Glomerular visceral epithelial cell (primary cell): ENCODE results near the gene RPS10.
"Not testable (repeated sequence)": the region's sequence is repeated elsewhere in the genome, so short reads cannot be mapped to it uniquely, and the experiment has no call there.

Experiments used
- DNase-seq: peaks from one replicate; pipeline ENCODE4 v3.0.0-alpha.2; 2016; ENCODE audit errors: extremely low spot score

RPS10 gene

DNA sequence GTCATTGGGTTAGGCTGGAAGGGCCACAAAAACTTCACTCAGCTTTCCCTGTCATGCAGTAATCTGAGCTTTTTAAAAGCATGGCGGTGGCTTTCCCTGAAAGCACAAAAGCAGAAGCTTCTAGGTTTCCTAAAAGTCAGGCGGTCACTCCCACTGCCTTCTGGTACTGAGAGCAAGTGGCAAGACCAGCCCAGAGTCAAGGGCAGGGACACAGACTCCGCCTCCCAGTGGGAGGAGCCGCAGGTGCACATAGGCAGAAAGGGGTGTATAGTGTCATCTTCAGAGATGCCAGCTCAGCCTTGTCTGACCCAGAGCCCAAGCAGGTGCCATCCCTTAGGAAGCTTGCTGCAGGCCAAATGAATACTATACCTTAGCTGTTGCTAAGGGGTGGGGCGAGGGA is 22.0 kb upstream of the RPS10 start:
- no peak for DNase-seq

DNA sequence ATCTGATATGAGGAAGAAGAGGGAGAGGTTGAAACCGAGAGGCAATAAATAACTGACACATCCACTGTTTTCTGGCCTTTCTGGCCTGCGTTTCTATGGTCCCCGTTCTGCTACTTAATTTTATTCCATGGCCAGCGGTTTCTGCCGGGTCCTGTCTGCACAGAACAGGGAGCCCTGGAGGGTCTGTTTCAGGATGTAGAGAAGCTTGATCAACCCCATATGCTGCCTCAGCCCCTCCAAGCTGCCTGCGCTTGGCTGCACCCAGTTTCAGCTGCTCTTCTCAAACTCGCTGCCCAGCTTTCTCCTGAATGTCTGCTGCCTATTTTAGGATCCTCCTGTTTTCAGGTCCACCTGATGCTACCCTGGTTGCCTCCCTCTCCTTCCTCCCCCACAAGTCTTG is 21.5 kb upstream of the RPS10 start:
- no peak for DNase-seq

DNA sequence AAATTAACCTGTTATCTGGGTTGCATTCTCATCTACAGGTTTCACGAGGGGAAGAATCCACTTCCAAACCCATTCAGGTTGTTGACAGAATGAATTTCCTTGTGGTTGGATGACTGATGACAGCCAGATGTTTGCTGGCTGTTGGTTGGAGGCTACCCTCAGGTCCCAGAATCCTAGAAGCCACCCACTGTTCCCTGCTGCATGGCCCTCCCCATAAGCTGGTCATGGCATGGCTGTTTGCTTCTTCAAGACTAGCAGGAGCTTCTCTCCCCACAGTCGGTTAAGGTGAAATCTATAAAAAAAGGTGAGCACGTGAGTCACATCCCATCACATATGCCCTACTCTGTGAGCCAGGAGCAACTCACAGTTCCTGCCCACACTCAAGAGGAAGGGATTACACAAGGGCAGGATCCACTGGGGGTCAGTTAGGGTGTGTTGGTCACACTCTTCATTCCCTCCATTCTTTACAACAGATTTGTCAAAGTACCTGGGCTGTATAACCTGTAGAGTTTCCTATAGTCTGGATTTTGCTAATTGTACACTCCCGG is 19.5 kb upstream of the RPS10 start:
- DNase-seq: no peak

DNA sequence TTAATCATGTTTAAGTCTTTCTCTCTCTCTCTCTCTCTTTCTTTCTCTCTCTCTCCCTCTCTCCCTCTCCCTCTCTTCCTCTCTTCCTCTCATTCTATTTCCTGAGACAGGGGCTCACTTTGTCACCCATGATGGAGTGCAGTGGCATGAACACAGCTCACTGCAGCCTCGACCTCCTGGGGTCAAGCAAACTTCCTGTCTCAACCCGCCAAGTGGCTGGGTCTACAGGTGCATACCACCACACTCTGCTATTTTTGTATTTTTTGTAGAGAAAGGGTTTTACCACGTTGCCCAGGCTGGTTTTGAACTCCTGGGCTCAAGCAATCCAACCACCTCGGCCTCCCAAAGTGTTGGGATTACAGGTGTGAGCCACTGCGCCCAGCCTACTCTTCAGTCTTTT is 15.7 kb upstream of the RPS10 start:
- DNase-seq: no peak

DNA sequence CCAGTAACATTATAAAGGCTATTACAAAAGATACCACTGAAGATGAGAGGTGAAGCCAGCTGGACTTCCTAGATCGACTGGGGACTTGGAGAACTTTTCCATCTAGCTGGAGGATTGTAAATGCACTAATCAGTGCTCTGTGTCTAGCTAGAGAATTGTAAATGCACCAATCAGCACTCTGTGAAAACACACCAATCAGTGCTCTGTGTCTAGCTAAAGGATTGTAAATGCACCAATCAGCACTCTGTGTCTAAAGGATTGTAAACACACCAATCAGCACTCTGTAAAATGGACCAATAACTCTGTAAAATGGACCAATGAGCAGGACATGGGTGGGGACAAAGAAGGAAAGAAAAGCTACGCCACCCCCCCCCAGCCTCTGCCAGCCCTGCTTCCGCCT is 13.6 kb upstream of the RPS10 start:
- no peak for DNase-seq

DNA sequence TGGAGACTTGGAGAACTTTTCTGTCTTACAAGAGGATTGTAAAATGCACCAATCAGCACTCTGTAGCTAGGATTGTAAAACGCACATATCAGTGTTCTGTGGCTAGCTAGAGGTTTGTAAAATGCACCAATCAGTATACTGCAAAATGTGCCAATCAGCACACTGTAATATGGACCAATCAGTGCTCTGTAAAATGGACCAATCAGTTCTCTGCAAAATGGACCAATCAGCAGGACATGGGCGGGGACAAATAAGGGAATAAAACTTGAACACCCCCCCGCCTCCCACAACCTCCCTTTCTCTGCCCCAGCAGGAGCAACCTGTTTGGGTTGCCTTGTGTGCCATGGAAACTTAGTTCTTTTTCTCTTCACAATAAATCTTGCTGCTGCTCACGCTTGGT is 12.8 kb upstream of the RPS10 start:
- no peak for DNase-seq

DNA sequence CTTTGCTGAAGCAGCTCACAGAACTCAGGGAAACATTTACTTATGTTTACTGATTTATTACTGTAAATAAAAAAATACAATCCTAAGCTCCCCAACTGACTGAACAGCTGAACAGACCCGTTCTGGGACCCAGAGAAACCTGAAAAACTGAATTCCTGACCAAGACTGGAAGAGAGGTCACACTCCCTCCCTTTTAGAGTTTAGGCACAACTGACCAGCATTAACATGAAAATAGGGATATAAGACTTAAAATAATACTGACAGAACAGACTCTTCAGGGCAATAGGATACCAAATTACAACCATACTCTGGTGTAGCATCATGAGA is 11.7 kb upstream of the RPS10 start:
- DNase-seq: no peak

DNA sequence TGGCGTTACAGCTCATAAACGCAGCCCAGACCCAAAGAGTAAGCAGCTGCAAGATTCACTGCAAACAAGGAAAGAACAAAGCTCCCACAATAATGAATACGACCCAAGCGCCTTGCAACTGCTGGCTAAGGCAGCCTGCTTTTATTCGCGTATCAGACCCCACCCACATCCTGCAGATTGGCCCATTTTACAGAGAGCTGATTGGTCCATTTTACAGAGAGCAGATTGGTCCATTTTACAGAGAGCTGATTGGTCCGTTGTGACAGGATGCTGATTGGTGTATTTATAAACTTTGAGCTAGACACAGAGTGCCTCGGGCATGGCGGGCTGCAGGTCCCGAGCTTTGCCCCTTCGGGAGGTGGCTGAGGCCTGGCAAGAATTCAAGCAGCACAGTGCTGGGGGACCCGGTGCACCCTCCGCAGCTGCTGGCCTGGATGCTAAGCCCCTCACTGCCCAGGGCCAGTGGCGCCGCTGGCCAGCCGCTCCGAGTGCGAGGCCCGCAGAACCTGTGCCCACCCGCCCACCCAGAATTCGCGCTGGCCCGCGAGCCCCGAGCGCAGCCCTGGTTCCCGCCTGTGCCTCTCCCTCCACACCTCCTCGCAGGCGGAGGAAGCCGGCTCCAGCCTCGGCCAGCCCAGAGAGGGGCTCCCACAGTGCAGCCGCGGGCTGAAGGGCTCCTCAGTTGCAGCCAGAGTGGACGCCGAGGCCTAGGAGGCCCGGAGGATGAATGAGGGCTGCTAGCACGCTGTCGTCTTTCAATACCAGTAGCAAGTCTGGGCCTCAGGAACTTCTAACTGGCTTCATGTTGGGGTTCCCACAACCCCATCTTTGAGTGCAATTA is 11.2 kb upstream of the RPS10 start:
- no peak for DNase-seq

DNA sequence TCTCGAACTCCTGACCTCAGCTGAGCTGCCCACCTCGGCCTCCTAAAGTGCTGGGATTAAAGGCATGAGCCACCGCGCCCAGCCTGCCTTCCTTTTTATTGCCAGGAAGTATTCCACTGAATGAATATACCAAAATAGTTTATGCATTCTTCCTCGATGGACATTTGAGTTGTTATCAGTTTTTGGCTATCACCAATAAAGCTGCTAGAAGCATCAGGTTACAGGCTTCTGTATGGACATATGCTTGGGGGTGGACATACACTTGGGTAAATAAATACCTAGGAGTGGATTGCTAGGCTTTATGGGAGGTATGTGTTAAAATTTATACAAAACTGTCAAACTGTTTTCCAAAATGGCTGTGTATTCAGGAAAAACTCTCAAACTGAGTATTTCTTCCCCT is 10.0 kb upstream of the RPS10 start:
- no peak for DNase-seq

DNA sequence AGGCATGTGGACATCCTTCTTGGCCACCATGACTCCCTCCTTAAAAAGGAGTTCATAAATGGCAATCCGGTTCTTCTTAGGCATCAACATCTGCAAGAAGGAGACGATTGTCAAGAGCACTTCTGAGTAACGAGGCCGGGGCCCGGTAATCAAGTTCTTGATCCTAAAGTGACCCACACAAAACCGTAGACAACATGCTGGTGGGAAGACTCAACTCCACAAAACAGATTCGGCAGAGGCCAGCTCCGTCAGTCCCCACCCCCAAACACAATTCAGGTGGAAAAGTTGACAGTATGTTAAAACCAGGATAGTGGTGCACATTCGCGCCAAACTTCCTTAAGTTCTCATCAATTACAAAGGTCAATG is 754 bp downstream of the RPS10 start:
- DNase-seq: no peak

DNA sequence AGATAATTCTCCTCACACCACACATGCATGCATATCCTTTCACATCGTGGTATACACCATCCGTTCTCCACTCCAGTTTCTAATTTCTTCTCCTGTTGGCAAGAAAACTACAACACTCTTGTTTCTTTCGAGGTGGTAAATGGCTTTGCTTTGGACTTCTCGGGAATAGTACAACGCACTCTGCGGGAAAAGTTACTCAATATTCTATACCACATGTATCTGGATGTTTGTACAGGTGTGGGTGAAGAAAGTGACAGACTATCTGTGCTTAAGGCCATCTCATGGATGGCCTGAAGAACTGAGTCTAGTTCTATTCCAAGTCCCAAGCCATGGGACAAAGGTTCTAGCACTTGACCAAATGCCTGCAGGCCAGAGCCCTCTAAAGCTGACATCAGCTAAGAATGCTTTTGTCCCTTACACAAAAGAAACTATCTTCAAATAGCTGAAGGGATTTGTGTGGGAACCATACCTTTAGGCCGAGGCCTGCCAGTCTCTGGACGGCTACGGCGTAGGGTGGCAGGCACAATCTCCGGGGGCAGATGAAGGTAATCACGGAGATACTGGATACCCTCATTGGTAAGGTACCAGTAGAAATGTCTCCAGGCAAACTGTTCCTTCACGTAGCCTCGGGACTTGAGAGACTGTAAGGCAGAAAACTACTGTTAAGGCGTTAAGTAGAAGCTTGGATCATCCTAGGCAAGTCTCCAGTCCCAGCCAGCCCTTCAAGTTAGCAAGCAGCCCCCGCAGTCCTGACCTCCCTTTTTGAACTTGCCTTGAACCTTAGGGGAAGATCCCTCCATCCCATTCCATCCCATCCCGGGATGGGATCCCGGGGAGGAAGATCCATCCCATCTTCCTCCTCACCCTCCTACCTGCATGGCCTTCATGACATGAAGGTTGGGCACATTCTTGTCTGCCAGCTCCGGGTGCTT is 1.4 kb downstream of the RPS10 start:
- no peak for DNase-seq

DNA sequence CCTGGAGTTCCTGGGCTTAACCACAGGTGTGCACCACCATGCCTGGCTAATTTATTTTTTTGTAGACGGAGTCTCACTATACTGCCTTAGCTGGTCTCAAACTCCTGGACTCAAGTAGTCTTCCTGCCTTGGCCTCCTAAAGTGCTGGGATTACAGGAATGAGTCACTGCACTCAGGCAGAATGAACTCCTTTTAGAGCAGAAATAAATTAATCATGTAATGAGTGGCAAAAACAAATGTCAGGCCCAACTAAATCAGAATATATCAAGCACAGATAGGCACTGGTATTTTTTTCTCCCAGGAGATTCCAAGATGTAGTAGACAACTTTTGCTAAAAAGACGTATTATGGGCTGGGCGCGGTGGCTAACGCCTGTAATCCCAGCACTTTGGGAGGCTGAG is 2.6 kb downstream of the RPS10 start:
- no peak for DNase-seq

DNA sequence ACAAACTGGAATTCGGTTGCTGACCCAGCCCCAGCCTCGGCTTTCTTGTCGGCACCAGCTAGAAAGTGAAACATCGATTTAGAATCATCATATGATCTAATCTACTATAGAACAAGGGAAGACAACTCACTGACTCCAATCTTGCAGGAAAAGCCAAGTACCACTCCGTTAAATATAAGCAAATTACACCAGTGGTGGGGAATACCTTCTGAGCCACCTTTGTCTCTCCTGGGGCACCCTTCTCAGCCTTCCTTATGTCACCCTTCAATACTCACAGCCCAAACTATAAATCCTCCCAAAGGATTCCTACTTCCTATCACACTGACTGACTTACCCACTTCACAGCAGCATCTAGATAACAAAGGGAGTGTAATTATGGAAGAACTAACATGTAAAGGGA is 7.5 kb downstream of the RPS10 start:
- DNase-seq: no peak

DNA sequence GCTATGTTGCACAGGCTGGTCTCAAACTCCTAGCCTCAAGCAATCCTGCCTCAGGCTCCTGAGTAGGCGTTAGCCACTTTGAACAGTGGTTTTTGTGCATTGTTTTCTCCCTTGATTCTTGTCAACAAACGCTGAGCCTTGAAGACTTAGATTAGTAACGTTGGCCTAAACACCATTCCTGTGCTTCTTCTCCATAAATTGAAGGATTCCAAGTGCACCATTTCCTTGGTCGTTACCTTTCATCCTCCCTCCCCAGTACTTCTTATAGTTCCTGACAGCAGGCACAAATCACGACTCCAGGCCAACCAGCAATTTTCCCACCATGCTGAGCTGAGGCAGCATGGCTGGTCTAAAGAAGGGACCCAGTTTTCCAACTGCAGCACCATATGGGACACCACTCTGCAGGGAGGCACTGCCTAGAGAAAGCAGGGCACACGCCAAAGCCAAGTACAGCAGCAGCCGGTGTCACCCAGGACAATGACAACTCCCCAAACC is 8.9 kb downstream of the RPS10 start:
- no peak for DNase-seq

DNA sequence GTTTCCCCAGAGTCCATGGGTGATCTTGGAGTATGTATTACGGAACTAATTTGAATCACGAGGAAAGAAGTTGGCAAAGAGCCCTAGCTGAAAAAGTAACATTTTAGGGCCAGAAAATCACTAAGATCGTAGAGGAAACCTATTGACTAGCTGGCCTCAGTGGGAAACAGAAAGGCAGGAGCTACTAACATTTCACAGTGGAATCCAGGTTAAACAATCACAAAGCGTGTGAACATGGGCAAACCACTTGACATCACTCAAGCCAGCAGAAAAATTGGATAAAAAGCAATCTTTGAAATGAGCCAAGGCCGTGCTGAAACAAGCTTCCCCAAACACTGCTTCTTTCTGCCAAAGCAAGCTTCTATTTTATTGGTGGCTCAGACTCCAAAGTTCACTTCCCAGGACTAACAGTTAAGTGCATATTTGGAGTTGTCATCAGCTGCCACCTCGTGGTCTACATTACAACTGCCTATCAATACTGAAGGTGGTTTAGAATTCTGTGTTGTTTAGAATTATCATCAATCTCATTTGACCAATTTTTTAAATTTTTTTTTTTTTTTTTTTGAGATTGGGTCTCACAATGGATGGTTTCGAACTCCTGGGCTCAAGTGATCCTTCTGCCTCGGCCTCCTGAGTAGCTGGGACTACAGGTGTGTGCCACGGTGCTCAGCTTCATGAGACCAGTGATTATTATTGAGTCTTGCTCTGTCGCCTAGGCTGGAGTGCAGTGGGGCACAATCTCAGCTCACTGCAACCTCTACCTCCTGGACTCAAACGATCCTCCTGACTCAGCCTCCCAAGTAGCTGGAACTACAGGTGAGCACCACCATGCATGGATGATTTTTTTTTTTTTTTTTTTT is 10.6 kb downstream of the RPS10 start:
- peak; percentile 64 for DNase-seq

DNA sequence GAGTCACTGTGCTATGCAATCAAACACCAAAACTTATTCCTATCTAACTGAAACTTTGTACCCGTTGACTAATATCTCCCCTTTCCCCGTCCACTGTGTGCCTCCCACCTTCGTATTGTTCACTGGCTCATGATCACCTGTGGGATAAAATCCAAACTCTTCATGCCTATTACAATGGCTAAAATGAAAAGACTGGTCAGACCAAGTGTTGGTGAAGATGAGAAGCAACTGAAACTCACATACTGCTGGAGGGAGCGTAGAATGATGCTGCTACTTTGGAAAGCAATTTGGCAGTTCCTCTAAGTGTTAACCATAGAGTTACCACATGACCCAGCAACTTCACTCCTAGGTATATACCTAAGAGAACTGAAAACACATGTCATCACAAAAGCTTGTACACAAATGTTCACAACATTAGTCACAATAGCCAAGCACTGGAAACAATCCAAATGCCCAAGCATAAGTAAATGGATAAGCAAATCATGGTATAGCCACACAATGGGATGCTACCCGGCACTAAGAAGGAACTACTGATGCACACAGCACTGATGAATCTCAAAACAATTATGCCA is 13.1 kb downstream of the RPS10 start:
- DNase-seq: peak; percentile 25

DNA sequence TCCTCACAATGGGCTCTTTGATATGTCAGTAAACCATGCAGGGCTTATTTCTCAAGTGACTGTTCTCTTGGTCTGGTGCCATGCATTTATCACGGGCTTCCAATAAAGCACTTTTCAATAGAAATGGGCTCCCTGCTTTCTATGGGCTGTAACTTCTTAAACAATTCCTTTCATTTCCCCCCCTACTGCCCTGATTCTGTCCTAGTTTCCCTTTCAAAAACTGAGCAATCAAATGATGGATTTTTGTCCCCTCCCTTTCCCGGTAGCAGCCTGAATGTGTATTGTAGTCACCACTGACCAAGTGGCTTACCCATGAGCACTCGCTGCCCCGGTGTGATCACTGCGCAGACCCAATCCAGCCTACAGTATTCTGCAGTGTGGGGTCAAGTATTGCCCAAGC is 13.9 kb downstream of the RPS10 start:
- DNase-seq: no peak

DNA sequence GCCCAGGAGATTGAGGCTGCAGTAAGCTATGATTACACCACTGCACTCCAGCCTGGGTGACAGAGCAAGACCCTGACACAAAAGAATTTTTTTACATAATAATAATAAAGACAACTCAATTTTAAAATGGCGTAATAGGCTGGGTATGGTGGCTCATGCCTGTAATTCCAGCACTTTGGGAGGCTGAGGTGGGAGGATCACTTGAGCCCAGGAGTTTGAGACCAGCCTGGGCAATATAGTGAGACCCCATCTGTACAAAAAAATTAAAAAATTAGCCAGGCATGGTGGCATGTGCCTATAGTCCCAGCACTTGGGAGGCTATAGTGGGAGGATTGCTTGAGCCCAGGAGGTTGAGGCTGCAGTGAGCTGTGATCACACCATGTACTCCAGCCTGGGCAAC is 18.0 kb downstream of the RPS10 start:
- DNase-seq: not testable (repeated sequence)

DNA sequence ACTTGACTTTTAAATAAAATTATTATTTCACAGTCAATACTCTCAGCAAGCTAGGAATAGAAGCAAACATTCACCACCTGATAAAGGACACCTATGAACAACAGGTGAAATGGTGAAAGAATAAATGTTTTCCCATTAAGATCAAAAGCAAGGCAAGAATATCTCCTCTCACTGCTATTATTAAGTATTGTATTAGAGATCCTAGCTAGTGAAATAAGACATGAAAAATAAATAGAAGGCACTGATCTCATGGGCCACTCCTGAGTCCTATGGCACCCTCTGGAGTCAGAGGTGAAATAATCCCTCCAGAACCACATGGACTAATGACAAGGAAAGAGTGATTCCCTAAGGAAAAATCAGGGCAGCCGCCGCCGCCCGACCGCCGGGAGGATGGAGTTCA is 29.4 kb downstream of the RPS10 start:
- DNase-seq: no peak

DNA sequence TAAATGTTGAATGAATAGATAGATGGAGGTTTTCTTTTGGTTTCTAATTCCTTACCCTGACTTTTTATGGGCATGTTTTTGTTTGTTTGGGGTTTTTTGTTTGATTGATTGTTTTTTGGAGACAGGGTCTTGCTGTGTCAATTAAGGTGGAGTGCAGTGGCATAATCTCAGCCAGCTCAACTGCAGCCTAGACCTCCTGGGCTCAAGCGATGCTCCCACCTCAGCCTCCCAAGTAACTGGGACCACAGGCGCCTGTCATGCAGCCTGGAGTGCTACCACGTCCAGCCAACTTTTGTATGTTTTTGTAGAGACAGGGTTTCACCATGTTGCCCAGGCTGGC is 31.9 kb downstream of the RPS10 start:
- DNase-seq: no peak

DNA sequence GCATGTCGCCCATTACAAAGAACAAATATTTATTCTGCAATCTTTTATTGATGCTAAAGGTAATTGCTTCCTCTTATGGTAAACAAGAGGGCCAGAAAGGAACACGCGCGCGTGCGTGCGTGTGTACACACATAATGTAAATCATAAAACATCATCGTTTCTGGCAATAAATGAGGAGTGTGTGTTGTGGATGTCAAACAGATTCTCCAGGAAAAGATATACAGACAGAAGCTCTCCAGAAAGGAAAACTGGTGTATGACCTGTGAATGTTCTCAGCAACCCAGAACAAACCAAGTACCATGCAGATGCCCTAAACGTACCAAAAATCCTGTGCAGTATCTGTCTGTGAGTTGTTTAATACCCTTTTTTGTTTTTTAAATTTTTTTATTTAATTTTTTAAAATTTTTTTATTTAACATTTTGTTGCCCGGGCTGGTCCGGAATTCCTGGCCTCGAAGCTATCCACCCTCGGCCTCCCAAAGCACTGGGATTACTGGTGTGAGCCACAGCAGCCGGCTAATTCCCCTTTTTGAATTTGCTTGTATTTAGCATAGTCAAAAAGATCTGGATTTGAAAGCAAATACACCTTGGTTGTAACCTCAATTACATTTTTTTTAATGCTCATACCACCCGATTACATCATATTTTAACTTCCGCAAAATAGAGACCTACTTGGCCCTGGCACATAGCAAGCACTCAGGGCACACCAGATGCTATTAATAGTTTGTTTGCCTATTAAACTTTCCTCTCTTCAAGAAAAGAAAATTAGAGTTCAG is 32.5 kb downstream of the RPS10 start:
- no peak for DNase-seq
